HG03039 (cell line): ENCODE data around the gene KANSL1.

ENCODE experiments used
- ATAC-seq: cut with Tn5 transposase; IDR thresholded peaks from one replicate; pipeline ENCODE4 v1.9.1; 2021; ENCODE audit warnings: mild to moderate bottlenecking, moderate library complexity; ENCODE audit not compliant: unreplicated experiment

The KANSL1 gene

DNA sequence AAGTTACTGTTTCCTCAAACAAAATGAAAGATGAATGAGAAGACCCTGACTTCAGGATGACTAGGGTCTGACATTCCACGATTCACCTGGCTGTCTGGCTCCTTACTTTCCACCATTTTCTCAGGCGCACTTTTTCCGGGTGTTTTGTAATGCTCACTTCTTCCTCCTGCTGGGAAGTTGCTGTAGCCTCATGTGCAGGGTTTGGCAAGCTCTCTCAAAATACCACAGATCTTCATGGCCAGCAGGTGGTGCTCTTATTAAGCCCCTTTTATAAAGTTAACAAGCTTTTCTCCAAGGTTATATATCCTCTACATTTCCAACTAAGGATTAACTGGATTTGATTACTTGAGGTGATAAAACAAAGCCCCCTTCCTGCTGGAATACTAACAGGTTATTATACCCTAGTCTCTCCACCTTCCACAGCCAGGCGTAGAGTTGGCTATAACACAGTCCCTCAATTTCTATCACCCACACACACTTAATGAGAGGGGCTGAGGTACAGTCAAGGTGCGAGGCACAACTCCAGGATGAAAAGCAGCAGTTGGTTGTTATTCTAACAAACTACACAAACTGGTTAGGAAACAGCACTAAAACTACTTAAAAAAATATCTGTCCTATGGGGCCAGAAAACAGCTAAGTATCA is 148.8 kb downstream of the KANSL1 start:
- no peak for ATAC-seq

- ATAC-seq = no peak
Observed at GRCh38 chr17:46043606-46044005, 149.6 kb downstream of the KANSL1 start.

GRCh38 chr17:46042925-46043324 is 150.3 kb downstream of the KANSL1 start:
- ATAC-seq = no peak

DNA sequence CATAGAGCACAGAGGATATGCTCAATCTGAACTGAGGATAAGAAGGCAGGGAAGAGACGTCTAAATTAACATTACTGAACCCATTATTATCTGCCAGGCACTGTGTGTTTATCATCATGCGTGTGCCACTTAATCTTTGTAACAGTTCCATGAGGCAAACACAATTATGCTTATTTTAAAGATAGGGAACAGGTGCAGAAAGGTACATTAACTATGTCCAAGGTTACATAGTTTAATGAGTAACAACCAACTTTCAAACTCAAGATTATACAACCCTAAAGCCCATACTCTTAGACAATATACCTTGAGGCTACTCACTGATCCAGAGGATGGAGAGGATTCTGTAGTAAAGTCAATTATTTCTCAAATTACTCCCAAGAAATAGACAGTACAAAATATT is 151.0 kb downstream of the KANSL1 start:
- ATAC-seq = no peak

DNA sequence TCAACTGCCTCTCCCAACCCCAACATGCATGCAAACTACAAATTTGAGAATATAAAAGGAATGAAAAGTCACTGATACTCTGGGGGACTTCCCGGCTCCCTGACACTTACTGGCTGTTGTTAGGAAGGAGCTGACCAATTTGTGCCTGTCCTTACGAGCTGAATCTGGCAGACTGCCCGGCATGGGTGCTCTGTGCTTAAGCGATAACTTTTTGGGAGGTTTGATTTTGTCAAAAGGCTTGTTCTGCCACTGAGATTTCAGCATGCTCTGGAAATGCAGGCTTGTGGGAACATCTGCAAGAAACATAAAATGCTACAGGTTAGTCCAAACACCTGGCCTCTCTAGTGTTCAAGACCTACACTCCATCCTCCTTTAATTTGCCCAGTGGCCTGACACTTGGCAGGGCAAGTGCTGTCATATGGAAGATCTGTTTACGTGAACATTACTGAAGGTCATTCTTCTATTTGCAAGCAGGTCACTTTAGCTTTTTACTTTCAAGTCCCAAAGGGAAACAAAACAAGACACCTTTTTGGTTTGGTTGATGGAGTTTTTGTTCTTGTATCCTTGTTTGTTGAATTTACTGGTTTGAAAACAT is 153.5 kb downstream of the KANSL1 start:
- ATAC-seq = no peak

- ATAC-seq = no peak
Observed at GRCh38 chr17:46038937-46039336, 154.3 kb downstream of the KANSL1 start.

DNA sequence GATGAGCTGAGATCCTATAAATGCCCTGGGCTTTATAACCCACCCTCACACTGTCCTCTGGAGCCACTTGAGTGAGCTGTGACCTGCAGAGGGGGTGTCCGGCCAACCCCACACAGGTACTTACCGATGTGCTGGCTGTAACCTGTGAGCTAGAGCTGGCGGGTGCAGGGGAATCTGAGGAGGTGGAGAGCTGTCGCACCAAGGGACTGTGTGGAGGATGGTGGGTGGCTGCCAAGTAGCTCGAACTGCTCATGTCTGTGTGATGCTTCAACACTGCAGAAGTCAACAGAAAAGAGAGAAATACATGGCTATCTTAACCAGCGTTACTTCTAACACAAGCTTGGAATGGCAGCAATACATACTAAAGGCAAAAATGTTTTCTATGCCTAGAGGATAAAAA is 154.8 kb downstream of the KANSL1 start:
- ATAC-seq = no peak

DNA sequence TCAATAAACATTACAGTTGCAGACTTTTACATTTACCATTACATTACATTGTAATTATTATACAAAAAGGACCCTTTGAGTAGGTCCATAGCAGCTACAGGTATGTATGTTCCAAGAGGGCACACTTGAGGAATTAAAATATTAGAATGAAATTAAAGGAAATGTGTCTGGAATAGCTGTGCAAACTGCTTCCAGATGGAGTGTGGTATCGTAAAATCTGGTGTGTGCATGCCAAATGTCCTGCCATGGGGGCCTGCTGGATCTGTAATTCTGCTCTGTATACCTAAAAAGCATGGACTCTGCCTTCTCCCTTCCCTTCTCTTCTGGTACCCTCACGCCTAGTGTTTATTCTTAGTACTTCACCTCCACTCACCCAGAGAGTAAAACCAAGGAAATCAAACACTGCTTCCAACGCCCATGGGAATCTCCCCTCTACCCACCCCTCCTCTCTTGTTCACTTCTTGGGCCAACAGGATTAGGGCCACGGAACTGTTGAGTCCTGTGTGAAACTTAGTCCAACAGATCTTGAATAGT is 155.4 kb downstream of the KANSL1 start:
- no peak for ATAC-seq

DNA sequence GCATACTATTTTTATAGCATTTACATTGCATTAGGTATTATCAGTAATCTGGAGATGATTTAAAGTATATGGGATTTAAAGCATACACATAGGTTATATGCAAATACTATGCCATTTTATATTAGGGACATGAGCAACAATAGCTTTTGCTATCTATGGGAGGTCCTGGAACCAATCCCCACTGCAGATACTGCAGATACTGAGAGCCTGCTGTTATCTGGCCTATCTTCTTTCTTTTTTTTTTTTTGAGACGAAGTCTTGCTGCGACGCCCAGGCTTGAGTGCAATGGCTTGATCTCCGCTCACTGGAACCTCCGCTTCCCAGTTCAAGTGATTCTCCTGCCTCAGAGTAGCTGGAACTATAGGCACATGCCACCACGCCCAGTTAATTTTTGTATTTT is 156.7 kb downstream of the KANSL1 start:
- ATAC-seq = no peak

GRCh38 chr17:46035112-46035818 is 158.0 kb downstream of the KANSL1 start:
- no peak for ATAC-seq

DNA sequence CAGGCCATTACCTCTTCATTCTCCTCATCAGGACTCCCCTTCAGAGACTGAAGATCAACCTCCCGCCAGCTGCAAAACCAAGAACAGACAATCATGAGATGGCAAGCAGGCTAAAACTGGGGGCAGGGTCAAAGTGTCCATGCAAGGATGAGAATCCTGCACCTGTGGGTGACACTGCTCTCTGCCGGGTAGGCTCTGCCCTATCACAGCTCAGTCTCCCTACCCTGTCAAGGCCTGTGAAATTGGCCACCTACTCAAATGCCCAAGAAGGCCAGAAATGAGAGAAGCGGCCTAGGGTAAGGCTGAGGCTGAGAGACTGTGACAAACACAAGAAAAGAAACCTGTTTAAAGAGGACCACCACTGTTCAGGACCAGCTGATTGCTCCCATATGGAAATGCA is 159.8 kb downstream of the KANSL1 start:
- no peak for ATAC-seq

- ATAC-seq = no peak
Observed at GRCh38 chr17:46032909-46033308, 160.3 kb downstream of the KANSL1 start.

GRCh38 chr17:46031920-46032319 is 161.3 kb downstream of the KANSL1 start:
- ATAC-seq = no peak

- no peak for ATAC-seq
Observed at GRCh38 chr17:46031440-46031839, 161.8 kb downstream of the KANSL1 start.

DNA sequence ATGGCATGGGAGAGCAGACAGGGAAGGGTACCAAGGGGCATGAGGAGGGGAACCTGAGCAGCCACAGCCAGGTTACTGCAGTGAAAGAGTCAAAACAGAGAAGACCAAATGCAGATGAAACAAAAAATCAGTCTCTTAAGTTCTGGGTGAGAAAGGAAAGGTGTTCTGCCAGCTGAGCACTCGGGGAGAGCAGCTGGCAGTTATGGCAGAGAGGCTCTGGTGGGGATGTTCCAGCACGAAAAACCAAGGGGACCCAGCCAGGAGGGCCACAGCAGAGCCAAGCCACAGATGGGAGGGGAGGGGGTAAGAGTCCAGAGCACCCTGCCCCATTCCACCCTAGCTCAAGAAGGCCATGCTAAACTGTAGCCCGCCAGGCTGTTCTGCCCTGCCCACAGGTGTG is 162.5 kb downstream of the KANSL1 start:
- no peak for ATAC-seq

GRCh38 chr17:46029627-46030026 is 163.6 kb downstream of the KANSL1 start:
- no peak for ATAC-seq

- no peak for ATAC-seq
Observed at GRCh38 chr17:46028981-46029565, 164.2 kb downstream of the KANSL1 start.

DNA sequence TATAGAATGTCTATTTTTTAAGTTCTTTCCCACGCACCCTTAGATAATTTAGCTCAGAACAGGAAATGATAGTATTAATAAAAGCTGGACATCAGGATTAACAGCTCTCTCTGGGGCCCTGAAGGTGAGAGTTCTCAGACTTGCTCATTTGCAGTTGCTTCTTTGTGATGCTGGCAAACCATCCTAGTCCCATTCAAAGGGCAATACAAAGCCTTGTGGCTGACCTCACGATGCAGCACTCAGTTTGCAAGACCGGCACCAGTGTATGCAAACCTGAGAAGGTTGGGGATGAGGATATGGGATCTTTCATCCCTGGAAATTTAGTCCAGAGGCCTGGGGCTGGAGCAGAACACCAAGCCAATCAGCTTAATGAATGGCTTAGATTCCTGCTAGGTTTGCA is 164.9 kb downstream of the KANSL1 start:
- ATAC-seq = no peak

DNA sequence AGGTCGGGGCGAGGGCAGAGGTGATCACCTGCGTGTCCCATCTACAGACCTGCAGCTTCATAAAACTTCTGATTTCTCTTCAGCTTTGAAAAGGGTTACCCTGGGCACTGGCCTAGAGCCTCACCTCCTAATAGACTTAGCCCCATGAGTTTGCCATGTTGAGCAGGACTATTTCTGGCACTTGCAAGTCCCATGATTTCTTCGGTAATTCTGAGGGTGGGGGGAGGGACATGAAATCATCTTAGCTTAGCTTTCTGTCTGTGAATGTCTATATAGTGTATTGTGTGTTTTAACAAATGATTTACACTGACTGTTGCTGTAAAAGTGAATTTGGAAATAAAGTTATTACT is 165.3 kb downstream of the KANSL1 start:
- ATAC-seq = no peak

GRCh38 chr17:46027048-46027975 is 165.9 kb downstream of the KANSL1 start:
- ATAC-seq = no peak
